GM19023 (cell line): Measurements from ENCODE around the gene TBCC.

Source experiments
- ATAC-seq: cut with Tn5 transposase; IDR thresholded peaks from one replicate; pipeline ENCODE4 v1.9.1; 2021; ENCODE audit warnings: mild to moderate bottlenecking, moderate library complexity; ENCODE audit not compliant: unreplicated experiment

Gene TBCC

GRCh38 chr6:42745640-42746462 is at the start of gene TBCC:
TSS of gene TBCC (minus strand) at chr6:42746103. CDS start at chr6:42746073, 30 bp downstream.
- ATAC-seq = peak; percentile 76

DNA sequence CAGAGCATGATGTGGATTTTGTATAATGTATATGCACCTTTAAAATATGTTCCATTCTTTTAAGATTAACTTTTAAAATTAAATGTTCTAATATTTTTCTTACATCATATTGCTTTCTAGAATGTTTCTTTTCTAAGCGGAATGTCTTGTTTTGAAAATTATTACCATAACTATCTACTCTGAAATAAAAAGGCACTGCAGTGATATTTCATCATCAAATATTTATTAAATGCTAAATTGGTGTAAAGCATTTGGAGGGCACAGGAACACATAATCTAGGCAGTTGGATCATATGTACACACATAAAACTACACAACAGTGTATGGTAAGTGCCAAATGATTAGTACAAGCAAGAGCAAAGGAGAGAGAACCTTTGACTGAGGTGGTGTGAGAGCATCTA is 49.7 kb upstream of the TBCC start:
- ATAC-seq = no peak

DNA sequence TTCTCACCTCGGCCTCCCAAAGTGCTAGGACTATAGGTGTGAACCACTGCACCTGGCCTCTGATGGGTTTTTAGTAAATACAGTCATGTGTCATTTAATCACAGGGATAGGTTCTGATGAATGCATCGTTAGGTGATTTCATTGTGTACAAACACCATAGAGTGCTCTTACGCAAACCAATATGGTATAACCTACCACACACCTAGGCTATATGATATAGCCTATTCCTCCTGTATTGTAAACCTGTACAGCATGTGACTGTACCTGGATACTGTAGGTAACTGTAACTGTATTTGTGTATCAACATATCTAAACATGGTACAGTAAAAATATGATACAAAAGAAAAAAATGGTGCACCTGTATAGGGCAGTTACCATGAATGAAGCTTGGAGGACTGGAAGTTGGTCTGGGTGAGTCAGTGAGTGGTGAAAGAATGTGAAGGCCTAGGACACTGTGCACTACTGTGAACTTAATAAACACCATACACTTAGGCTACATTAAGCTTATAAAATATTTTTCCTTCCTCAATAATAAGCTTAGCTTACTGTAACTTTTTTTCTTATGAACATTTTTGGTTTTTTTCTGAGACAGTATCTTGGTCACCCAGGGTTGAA is 45.9 kb upstream of the TBCC start:
- ATAC-seq = no peak

DNA sequence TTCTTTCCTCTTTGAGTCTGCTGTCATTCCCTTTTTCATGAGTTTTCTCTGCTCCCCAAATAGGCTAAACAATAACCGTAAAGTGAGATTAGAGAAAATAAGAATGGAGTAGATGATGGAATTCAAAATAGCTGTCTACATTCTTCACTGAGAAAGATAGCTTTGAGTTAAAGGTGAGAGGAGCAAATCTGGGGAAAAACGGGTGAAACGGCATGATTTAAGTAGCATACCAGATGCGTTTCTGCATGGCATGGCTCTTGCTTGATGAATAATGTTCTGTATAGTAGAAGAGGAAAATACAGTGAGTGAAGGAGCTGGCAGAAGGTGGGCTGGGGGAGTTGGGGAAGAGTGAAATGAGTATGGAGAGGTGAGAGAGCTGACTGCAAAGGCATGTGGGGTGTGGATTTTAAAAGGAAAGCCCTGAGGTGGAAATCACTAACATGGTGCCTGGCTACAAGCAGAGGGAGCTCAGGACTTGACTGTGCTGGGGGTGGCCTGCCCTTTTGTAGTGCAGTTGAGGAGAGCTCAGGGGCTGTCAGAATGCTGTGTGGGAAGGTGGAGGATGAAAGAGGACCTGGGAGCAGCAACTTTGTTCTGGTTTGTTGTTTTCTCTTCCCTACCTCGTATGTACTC is 44.8 kb upstream of the TBCC start:
- ATAC-seq = no peak

DNA sequence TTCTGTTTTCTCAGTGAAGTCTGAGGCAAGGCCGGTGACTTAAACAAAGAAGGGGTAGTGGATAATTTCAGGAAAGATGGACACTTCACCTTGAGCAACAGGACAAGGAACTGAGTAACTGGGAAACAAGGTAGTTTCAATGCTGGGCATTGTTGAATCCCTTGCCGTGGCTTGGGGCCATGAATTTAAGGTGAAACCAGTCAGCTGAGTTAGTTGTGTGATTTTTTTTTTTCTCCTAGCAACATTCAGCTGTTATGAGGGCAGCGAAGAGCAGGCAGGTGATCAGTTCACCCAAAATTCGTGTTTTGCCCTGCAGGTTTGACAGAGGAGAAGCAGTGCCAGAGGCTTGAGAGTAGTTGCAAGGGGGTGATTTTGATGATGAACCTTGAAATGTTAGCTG is 42.8 kb upstream of the TBCC start:
- ATAC-seq = no peak

DNA sequence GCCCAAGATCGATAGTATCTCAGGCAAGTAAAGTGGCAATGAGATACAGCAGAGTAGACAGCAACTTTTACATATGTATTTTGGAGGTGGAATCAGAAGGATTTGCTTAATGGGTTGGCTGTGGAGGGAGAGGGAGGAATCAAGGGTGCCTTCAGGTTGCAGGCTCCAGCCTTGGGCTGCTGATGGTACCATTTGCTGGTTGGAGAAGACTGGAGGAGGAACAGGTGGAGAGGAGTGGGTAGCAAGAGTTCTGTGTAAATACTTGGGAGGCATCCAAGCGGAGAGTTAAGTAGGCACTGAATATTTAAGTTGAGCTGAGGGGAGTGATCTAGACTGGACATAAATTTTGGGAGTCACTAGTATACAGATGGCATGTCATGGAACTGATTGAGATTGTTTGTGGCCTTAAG is 41.2 kb upstream of the TBCC start:
- ATAC-seq = no peak

GRCh38 chr6:42786525-42786985 is 40.7 kb upstream of the TBCC start:
- ATAC-seq = no peak

GRCh38 chr6:42784717-42785498 is 39.0 kb upstream of the TBCC start:
- ATAC-seq = no peak

DNA sequence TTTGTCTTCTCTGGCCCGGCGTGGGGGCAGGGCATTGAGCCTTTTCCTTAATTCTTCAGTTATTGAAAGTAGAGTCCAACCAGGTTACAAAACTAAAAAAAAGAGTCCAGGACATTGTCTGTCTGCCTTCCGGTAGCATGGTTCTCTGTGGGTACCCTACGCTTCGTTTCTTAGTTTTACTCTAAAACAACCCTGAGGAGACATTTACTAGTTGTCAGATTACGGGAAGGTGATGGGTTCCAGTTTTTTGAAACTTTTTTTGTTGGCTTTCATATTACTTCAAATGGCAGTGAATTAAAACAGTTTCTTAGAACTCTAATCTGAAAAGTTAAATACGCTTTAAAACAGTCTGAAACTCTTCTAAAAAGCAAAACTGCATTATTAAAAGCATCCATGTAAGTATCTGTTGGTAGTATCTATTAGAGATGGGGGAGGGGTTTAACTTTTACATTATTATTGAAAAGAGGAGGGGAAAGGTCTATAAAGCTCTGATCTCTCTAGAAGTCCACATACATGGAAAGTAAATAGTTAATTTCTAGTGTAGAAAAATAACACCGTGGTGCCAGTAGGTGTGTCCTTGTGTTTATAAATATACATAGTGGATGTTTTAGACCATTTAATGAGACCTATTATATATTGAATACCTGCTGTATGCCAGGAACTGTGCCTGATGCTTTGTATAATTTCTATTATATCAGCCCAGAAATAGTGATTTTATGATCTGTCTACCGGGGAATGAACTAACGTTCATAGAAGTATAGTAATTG is 38.2 kb upstream of the TBCC start:
- ATAC-seq = no peak

DNA sequence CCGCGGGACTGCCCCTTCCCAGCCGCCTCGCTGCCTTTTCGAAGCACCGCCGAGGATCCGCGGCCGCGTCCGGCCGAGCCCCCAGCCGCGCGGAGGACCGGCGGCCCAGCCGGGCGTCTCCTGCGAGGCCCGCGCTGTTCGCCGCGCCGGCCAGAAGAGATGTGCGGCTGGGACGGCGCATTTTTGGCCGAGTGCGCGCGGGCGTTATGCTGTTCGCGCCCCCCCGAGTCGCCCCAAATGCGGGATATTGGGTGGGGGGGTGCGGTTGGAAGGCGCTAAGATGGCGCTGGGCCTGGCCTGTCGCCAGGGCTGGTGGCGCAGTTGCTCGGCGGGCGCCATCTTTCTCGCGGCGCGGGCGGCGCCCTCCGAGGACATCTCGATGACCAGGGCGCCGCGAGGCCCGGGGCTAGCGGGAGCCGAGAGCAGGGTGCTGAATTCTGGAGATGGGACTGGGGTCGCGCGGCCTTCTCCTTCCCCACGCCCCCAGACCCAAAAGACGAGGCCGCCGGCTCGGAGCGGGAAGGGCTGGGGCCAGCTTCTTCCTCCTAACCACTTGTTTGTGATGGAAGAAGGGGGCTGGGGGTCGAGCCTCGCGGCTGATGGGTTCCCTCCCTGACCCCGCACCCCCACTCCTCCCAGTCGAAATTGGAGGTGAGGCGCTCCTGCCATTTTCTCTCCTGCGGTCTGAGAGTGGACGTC is 37.4 kb upstream of the TBCC start:
- peak; percentile 53 for ATAC-seq

DNA sequence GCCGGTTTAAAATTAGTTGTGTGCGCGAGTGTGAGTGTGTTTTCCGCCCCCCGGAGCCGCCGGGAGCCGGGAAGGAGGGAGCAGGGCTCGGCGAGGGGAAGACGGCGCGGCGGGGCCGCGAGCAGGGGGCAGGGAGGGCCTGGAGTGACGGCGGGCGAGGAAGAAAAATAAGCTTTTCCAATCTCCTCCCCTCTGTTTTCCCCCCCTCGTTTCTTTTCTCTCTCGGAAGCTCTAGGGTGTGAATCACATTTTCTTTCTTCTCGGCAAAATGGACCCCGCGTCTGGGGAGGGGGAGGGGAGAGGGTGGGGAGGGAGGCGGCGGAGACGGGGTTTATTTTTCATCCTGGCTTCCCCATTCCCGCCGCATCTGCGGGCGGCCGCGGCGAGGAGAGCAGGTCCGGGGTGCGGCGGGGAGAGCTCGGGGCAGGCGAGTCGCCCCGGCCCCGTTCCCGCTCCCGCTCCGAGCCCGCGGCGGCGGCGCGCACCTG is 36.8 kb upstream of the TBCC start:
- ATAC-seq = peak; percentile 31

DNA sequence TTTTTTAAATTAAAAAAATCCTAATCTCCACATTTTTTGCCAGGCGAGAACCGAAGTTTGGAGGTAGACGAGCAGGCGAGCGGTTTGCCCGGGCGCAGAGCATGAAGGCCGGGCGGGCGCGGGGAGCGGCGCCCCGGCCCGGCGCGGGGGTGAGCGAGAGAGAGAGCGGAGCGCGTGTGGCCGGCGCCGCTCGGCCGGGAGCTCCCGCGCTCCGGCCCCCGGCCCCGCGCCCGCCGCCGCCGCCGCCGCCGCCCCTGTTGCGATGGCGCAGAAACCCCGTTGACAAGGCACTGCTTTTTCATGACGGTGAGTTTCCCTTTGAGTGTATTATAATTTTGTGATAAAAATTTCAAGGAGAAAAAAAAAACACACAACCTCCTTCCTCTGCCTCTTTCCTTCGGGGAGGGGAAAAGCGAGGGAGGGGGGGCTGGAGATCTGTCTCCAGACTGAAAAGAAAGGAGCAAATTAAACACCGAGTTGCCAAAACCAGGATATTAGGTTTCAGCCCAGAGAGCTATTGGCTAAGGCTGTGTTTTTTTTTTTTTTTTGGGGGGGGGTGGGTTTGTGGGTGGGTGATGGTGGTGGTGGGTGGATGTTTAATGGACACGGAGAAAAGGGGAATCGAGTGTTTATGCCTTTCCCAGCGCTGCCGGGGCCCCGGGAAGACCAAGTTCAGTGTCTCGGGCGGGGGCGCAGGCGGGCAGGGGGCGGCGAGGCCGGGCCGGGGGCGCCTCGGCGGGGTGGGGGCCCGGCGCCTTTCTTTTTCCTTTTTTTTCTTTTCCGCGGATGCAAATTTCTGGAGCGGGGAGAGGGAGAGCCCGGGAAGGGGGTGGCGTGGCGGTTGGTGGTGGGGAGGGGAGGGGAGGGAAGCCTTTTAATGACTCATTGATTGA is 36.1 kb upstream of the TBCC start, which contains the start of gene BICRAL:
Gene BICRAL (plus strand): TSS at position 257 of the 893 bp plus-strand sequence. CDS start 39,971 bp downstream, outside the sequence.
- ATAC-seq = peak; percentile 9

DNA sequence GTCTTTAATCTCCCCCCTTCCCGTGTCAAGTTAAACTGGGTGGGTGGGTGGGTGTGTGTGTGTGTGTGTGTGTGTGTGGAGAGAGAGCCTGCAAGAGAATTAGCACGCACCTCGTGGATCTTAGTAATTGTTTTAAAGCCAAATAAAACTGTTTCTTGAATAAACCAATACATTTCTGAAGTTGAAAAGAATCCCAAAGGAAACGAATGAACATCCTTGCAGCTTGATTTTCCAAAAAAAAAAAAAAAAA is 35.6 kb upstream of the TBCC start:
- ATAC-seq = no peak

GRCh38 chr6:42779521-42779920 is 33.6 kb upstream of the TBCC start:
- ATAC-seq = no peak

- no peak for ATAC-seq
Measured at GRCh38 chr6:42778122-42778521, 32.2 kb upstream of the TBCC start.

- ATAC-seq = no peak
Measured at GRCh38 chr6:42777126-42777822, 31.4 kb upstream of the TBCC start.

GRCh38 chr6:42774821-42775487 is 29.1 kb upstream of the TBCC start:
- peak; percentile 41 for ATAC-seq

- no peak for ATAC-seq
Measured at GRCh38 chr6:42774201-42774600, 28.3 kb upstream of the TBCC start.
